HepG2 (cell line): Measurements from ENCODE around the gene WWP2. TPM values are rescaled to one million over a fixed set of nuclear protein-coding genes. Genes with fewer than 3 reads are reported as not detected.

Experiments used
- BRD4 ChIP-seq: sonication (generic); formaldehyde crosslinking; IDR thresholded peaks from 2 replicates; pipeline ENCODE4 v1.4.0; 2020; ENCODE audit warnings: missing genetic modification reagents
- NFIB ChIP-seq: sonication (generic); formaldehyde crosslinking; IDR thresholded peaks from 2 replicates; pipeline ENCODE4 v1.9.0; 2021; ENCODE audit warnings: missing genetic modification reagents, mild to moderate bottlenecking, borderline replicate concordance
- RXRA ChIP-seq: sonication (generic); formaldehyde crosslinking; IDR thresholded peaks from 2 replicates; pipeline ENCODE4 v1.5.1; 2020; ENCODE audit warnings: missing genetic modification reagents
- SP4 ChIP-seq: sonication (generic); formaldehyde crosslinking; IDR thresholded peaks from 2 replicates; pipeline ENCODE4 v1.8.1; 2023; ENCODE audit warnings: mild to moderate bottlenecking, missing genetic modification reagents
- ZFX ChIP-seq: sonication (generic); formaldehyde crosslinking; IDR thresholded peaks from 2 replicates; pipeline ENCODE4 v1.4.0; 2020; ENCODE audit warnings: mild to moderate bottlenecking, low read depth, missing genetic modification reagents, moderate library complexity
- ZNF234 ChIP-seq: sonication (generic); formaldehyde crosslinking; conservative IDR thresholded peaks from 2 replicates; pipeline ENCODE4 v1.5.1; 2020; ENCODE audit warnings: mild to moderate bottlenecking, missing genetic modification reagents
- ZNF33A ChIP-seq: sonication (generic); formaldehyde crosslinking; IDR thresholded peaks from 2 replicates; pipeline ENCODE4 v1.5.1; 2020; ENCODE audit warnings: missing genetic modification reagents, mild to moderate bottlenecking, moderate library complexity, borderline replicate concordance
- ZNF382 ChIP-seq: sonication (generic); formaldehyde crosslinking; IDR thresholded peaks from 2 replicates; pipeline ENCODE4 v1.5.0; 2020; ENCODE audit warnings: missing genetic modification reagents, mild to moderate bottlenecking, borderline replicate concordance
- ZNF552 ChIP-seq: sonication (generic); formaldehyde crosslinking; IDR thresholded peaks from 2 replicates; pipeline ENCODE4 v1.9.0; 2022; ENCODE audit warnings: missing genetic modification reagents, mild to moderate bottlenecking, borderline replicate concordance
- ZNF766 ChIP-seq: sonication (generic); formaldehyde crosslinking; IDR thresholded peaks from 2 replicates; pipeline ENCODE4 v1.5.0; 2020; ENCODE audit warnings: missing genetic modification reagents, borderline replicate concordance
- ZNF839 ChIP-seq: sonication (generic); formaldehyde crosslinking; IDR thresholded peaks from 2 replicates; pipeline ENCODE4 v1.4.0; 2020; ENCODE audit warnings: missing genetic modification reagents, mild to moderate bottlenecking, borderline replicate concordance
- polyA plus RNA-seq, 8 experiments: library from polyadenylated mRNA; depleted of rRNA in 3 of 8; stranded (reverse) in 7 of 8; unstranded in 1 of 8; fragments of >200 nt; fragmentation: Illumina TruSeq in 4 of 8; extraction: Trizol in 4 of 8; gene quantifications; 2 replicates each; pipeline versions ENCODE4 v1.2.1 to v1.2.3, GENCODE V29; 2011 to 2016; ENCODE audit warnings: low read depth in 4 of 8, missing spikeins in 1 of 8, mixed read lengths in 1 of 8; ENCODE audit not compliant: insufficient read depth in 1 of 8
- total RNA-seq, 5 experiments: library from RNA; depleted of rRNA; stranded (reverse); fragments of >200 nt; fragmentation: Illumina TruSeq; extraction: Trizol; gene quantifications; 2 replicates each; pipeline ENCODE4 v1.2.3, GENCODE V29; 2016; ENCODE audit warnings: low read depth in 1 of 5
- TF ChIP-seq, protein P1 (sequence below): sonication (generic); formaldehyde crosslinking; IDR thresholded peaks from 2 replicates; pipeline ENCODE4 v1.4.0; 2020; ENCODE audit warnings: missing genetic modification reagents
- TF ChIP-seq, protein P2 (sequence below): sonication (generic); formaldehyde crosslinking; IDR thresholded peaks from 2 replicates; pipeline ENCODE4 v1.4.0; 2020; ENCODE audit warnings: mild to moderate bottlenecking, missing genetic modification reagents, borderline replicate concordance
- TF ChIP-seq, protein P3 (sequence below), 2 experiments: sonication (generic) in 1 of 2; formaldehyde crosslinking in 1 of 2; IDR thresholded peaks; 2 replicates each; pipeline versions ENCODE4 v1.5.1 to v1.6.1; 2011 to 2020; ENCODE audit warnings: borderline replicate concordance in 1 of 2, low read depth in 1 of 2, low read length in 1 of 2, mild to moderate bottlenecking in 1 of 2, missing genetic modification reagents in 1 of 2, moderate library complexity in 1 of 2
- TF ChIP-seq, protein P4 (sequence below): sonication (generic); formaldehyde crosslinking; IDR thresholded peaks from 2 replicates; pipeline ENCODE4 v1.9.0; 2021; ENCODE audit warnings: missing genetic modification reagents, borderline replicate concordance
- TF ChIP-seq, protein P5 (sequence below): IDR thresholded peaks from 2 replicates; pipeline ENCODE4 v1.6.1; 2016; ENCODE audit warnings: missing genetic modification reagents, missing compliant biosample characterization
- TF ChIP-seq, protein P6 (sequence below): sonication (generic); formaldehyde crosslinking; IDR thresholded peaks from 2 replicates; pipeline ENCODE4 v1.4.0; 2020; ENCODE audit warnings: missing genetic modification reagents

WWP2 gene
- total and polyA plus RNA-seq, 2 of the 13 experiments (the other 11 are each of a cell fraction or from before 2014, with no cell fraction given) = 11.4 to 28.2 TPM

DNA sequence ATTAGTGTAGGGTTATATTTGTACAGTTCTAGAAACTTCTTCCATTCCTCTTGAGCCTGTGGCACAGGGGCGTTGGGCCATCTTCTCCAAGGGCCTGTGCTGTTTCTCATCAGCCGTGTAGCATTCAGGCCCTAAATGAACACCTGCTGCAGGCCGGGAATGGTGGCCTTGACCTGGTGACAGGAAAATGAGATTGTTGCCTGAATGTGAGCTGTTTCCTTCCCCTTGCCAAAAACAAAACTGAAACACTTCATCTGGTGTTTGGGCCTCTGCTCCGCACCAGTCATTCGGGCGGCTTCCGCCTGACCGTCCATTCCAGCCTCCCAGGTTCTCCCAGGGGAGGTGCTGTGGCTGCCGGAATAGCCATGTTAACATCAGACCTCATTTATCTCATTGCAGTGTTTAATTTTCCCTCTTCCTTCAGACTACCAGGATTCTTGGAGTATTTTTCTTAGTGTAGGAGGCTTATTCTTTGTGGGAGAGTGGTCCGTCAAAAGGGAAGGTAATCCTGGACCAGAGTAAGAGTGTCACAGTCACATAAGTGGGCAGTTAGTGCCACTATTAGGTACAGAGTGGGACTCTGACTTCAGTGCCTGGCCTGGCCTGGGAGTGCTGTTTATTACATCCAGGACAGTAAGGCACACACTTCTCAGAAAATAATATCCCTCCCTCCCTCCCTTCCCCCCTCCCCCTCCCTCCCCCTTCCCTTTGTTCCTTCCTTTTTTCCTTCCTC, 61.9 kb downstream of the WWP2 start (continued):
- TF ChIP-seq, protein P1, sequence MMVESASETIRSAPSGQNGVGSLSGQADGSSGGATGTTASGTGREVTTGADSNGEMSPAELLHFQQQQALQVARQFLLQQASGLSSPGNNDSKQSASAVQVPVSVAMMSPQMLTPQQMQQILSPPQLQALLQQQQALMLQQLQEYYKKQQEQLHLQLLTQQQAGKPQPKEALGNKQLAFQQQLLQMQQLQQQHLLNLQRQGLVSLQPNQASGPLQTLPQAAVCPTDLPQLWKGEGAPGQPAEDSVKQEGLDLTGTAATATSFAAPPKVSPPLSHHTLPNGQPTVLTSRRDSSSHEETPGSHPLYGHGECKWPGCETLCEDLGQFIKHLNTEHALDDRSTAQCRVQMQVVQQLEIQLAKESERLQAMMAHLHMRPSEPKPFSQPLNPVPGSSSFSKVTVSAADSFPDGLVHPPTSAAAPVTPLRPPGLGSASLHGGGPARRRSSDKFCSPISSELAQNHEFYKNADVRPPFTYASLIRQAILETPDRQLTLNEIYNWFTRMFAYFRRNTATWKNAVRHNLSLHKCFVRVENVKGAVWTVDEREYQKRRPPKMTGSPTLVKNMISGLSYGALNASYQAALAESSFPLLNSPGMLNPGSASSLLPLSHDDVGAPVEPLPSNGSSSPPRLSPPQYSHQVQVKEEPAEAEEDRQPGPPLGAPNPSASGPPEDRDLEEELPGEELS = peak; percentile 73
- TF ChIP-seq ZNF766 = no peak; the same call in 1 of the 2 replicates
- no peak for TF ChIP-seq ZNF382 (CRISPR knock-in tag)
- TF ChIP-seq, protein P2, sequence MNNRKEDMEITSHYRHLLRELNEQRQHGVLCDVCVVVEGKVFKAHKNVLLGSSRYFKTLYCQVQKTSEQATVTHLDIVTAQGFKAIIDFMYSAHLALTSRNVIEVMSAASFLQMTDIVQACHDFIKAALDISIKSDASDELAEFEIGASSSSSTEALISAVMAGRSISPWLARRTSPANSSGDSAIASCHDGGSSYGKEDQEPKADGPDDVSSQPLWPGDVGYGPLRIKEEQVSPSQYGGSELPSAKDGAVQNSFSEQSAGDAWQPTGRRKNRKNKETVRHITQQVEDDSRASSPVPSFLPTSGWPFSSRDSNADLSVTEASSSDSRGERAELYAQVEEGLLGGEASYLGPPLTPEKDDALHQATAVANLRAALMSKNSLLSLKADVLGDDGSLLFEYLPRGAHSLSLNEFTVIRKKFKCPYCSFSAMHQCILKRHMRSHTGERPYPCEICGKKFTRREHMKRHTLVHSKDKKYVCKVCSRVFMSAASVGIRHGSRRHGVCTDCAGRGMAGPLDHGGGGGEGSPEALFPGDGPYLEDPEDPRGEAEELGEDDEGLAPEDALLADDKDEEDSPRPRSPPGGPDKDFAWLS (CRISPR knock-in tag) = no peak
- TF ChIP-seq, protein P3, sequence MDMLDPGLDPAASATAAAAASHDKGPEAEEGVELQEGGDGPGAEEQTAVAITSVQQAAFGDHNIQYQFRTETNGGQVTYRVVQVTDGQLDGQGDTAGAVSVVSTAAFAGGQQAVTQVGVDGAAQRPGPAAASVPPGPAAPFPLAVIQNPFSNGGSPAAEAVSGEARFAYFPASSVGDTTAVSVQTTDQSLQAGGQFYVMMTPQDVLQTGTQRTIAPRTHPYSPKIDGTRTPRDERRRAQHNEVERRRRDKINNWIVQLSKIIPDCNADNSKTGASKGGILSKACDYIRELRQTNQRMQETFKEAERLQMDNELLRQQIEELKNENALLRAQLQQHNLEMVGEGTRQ (IDR thresholded peaks at IDR 0.05; ENCODE audit: low read depth, low read length) = no peak
- TF ChIP-seq, protein P3 (CRISPR knock-in tag; IDR thresholded peaks at IDR 0.05; ENCODE audit: borderline replicate concordance) = no peak
- TF ChIP-seq, protein P4, sequence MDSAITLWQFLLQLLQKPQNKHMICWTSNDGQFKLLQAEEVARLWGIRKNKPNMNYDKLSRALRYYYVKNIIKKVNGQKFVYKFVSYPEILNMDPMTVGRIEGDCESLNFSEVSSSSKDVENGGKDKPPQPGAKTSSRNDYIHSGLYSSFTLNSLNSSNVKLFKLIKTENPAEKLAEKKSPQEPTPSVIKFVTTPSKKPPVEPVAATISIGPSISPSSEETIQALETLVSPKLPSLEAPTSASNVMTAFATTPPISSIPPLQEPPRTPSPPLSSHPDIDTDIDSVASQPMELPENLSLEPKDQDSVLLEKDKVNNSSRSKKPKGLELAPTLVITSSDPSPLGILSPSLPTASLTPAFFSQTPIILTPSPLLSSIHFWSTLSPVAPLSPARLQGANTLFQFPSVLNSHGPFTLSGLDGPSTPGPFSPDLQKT (CRISPR knock-in tag) = no peak
- peak; percentile 71; the same call in 1 of the 2 replicates for TF ChIP-seq RXRA (CRISPR knock-in tag)
- TF ChIP-seq ZNF33A (CRISPR knock-in tag) = no peak
- TF ChIP-seq ZFX (CRISPR knock-in tag) = peak; percentile 82
- TF ChIP-seq, protein P5, sequence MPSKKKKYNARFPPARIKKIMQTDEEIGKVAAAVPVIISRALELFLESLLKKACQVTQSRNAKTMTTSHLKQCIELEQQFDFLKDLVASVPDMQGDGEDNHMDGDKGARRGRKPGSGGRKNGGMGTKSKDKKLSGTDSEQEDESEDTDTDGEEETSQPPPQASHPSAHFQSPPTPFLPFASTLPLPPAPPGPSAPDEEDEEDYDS = 0 out of 2 replicates have a peak, but pooled peaks have one; percentile 11
- TF ChIP-seq ZNF552 (CRISPR knock-in tag) = no peak
- TF ChIP-seq ZNF234 (CRISPR knock-in tag) = no peak
- TF ChIP-seq BRD4 (CRISPR knock-in tag) = peak; percentile 75
- no peak for TF ChIP-seq SP4 (CRISPR knock-in tag)
- TF ChIP-seq, protein P6, sequence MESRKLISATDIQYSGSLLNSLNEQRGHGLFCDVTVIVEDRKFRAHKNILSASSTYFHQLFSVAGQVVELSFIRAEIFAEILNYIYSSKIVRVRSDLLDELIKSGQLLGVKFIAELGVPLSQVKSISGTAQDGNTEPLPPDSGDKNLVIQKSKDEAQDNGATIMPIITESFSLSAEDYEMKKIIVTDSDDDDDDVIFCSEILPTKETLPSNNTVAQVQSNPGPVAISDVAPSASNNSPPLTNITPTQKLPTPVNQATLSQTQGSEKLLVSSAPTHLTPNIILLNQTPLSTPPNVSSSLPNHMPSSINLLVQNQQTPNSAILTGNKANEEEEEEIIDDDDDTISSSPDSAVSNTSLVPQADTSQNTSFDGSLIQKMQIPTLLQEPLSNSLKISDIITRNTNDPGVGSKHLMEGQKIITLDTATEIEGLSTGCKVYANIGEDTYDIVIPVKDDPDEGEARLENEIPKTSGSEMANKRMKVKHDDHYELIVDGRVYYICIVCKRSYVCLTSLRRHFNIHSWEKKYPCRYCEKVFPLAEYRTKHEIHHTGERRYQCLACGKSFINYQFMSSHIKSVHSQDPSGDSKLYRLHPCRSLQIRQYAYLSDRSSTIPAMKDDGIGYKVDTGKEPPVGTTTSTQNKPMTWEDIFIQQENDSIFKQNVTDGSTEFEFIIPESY (CRISPR knock-in tag) = peak; percentile 92
- no peak for TF ChIP-seq ZNF839 (CRISPR knock-in tag)
- no peak for TF ChIP-seq NFIB
